OCI-LY3 (cell line): Measurements from ENCODE around the gene MUC5B.

Source experiments
- H2AFZ ChIP-seq: fragments of 200-600, 300-600 bp; shearing (Covaris generic); 2 replicates; pipeline ENCODE4 v1.6.0; 2014; ENCODE audit warnings: antibody characterized with exemption, low read depth, low read length
- H3K27ac ChIP-seq: fragments of 200-600, 300-600 bp; sonication (generic); 2 replicates; pipeline ENCODE4 v1.5.1; 2014; ENCODE audit warnings: mild to moderate bottlenecking, low read length, moderate library complexity, mixed read lengths
- H3K27me3 ChIP-seq: fragments of 200-600, 300-600 bp; sonication (generic); 2 replicates; pipeline ENCODE4 v1.6.1; 2014; ENCODE audit warnings: low read depth, low read length, mixed read lengths
- H3K36me3 ChIP-seq: fragments of 200-600, 300-600 bp; sonication (generic); replicated peaks from 2 replicates; pipeline ENCODE3; 2014; ENCODE audit warnings: low read depth, low read length, mixed read lengths
- H3K4me1 ChIP-seq: fragments of 300-600, 200-600 bp; sonication (generic); 2 replicates; pipeline ENCODE4 v1.6.1; 2014; ENCODE audit warnings: low read length, mixed read lengths
- H3K4me2 ChIP-seq: fragments of 200-600, 300-600 bp; sonication (generic); 2 replicates; pipeline ENCODE4 v1.6.1; 2014; ENCODE audit warnings: low read length, mixed read lengths
- H3K4me3 ChIP-seq: fragments of 300-600, 200-600 bp; sonication (generic); 2 replicates; pipeline ENCODE4 v1.5.1; 2014; ENCODE audit warnings: antibody characterized with exemption, mild to moderate bottlenecking, low read length, moderate library complexity
- H3K79me2 ChIP-seq: fragments of 300-600, 200-600 bp; shearing (Covaris generic); 2 replicates; pipeline ENCODE4 v1.6.1; 2014; ENCODE audit warnings: mild to moderate bottlenecking, low read length, mixed read lengths
- H3K9ac ChIP-seq: fragments of 300-600, 200-600 bp; shearing (Covaris generic); 2 replicates; pipeline ENCODE4 v1.6.0; 2014; ENCODE audit warnings: mild to moderate bottlenecking, low read length, moderate library complexity
- H3K9me3 ChIP-seq: fragments of 200-600, 300-600 bp; shearing (Covaris generic); 2 replicates; pipeline ENCODE4 v1.6.1; 2014; ENCODE audit warnings: low read length, mixed read lengths; ENCODE audit not compliant: insufficient read depth
- H4K20me1 ChIP-seq: fragments of 200-600, 300-600 bp; sonication (generic); 2 replicates; pipeline ENCODE4 v1.6.1; 2016; ENCODE audit warnings: low read length, mixed read lengths; ENCODE audit not compliant: insufficient read depth
- CTCF ChIP-seq: fragments of 200-600, 300-600 bp; sonication (generic); IDR thresholded peaks from 2 replicates; pipeline ENCODE4 v1.5.1; 2014; ENCODE audit warnings: antibody characterized with exemption, low read length, low read depth
- EZH2phosphoT487 ChIP-seq: fragments of 200-600 bp; shearing (Covaris generic); IDR thresholded peaks from 2 replicates; pipeline ENCODE4 v1.6.1; 2018; ENCODE audit warnings: antibody characterized with exemption, mixed run types, low read depth

The MUC5B gene

GRCh38 chr11:1232021-1232882 is 9.4 kb downstream of the MUC5B start:
- Histone ChIP-seq H3K79me2 (no peaks in the 10 kb centered on the region), H3K9me3 (no peaks in the 10 kb centered on the region), H4K20me1 (no peaks in the 10 kb centered on the region), H3K4me3 (no peak overlapping the region), H3K4me2 (no peak overlapping the region), H3K36me3 (no peaks in the 10 kb centered on the region), H2AFZ (no peak overlapping the region), H3K4me1 (no peaks in the 10 kb centered on the region), H3K9ac (no peak overlapping the region), H3K27me3 (no peaks in the 10 kb centered on the region), H3K27ac (no peak overlapping the region)
- TF ChIP-seq EZH2phosphoT487 = no peak
- TF ChIP-seq CTCF = no peak

GRCh38 chr11:1232883-1233321 is 10.0 kb downstream of the MUC5B start:
- TF ChIP-seq CTCF (no peak), EZH2phosphoT487 (no peak)
- H3K4me3 ChIP-seq = no peak overlapping the region
- no peaks in the 10 kb centered on the region for H3K27me3 ChIP-seq
- H3K4me1 ChIP-seq = no peaks in the 10 kb centered on the region
- H3K4me2 ChIP-seq = no peak overlapping the region
- H3K9ac ChIP-seq = no peak overlapping the region
- no peaks in the 10 kb centered on the region for H4K20me1 ChIP-seq
- no peaks in the 10 kb centered on the region for H3K9me3 ChIP-seq
- no peak overlapping the region for H3K27ac ChIP-seq
- no peaks in the 10 kb centered on the region for H3K79me2 ChIP-seq
- no peaks in the 10 kb centered on the region for H3K36me3 ChIP-seq
- no peak overlapping the region for H2AFZ ChIP-seq

- Histone ChIP-seq H3K27me3 (no peaks in the 10 kb centered on the region), H3K27ac (no peak overlapping the region)
Measured at GRCh38 chr11:1233351-1234053, 10.6 kb downstream of the MUC5B start.

More at GRCh38 chr11:1233351-1234053, 10.6 kb downstream of the MUC5B start:
- Histone ChIP-seq H4K20me1 (no peaks in the 10 kb centered on the region), H3K9ac (no peak overlapping the region), H3K4me3 (no peak overlapping the region), H2AFZ (no peak overlapping the region), H3K4me1 (no peaks in the 10 kb centered on the region), H3K79me2 (no peaks in the 10 kb centered on the region), H3K4me2 (no peak overlapping the region), H3K9me3 (no peaks in the 10 kb centered on the region), H3K36me3 (no peaks in the 10 kb centered on the region)
- TF ChIP-seq EZH2phosphoT487 = no peak
- no peak; the same call in 1 of the 2 replicates for TF ChIP-seq CTCF
